SU-DHL-6 (cell line): ENCODE results near the gene ST3GAL5.

Experiments used
- H2AFZ ChIP-seq: fragments of 200-600 bp; sonication (generic); 2 replicates; pipeline ENCODE4 v1.6.1; 2014; ENCODE audit warnings: low read depth, mild to moderate bottlenecking, moderate library complexity, mixed read lengths, antibody characterized with exemption, low read length; ENCODE audit not compliant: severe bottlenecking
- H3F3A ChIP-seq: fragments of 200-600 bp; shearing (Covaris generic); 2 replicates; pipeline ENCODE4 v1.6.0; 2016; ENCODE audit warnings: antibody characterized with exemption, mild to moderate bottlenecking; ENCODE audit not compliant: insufficient read depth
- H3K27ac ChIP-seq: fragments of 200-600 bp; sonication (generic); 2 replicates; pipeline ENCODE4 v1.5.1; 2016; ENCODE audit warnings: low read depth, mild to moderate bottlenecking, low read length, moderate library complexity, mixed read lengths
- H3K27me3 ChIP-seq: fragments of 200-600 bp; sonication (generic), shearing (Covaris generic); 2 replicates; pipeline ENCODE4 v1.6.0; 2014; ENCODE audit warnings: mild to moderate bottlenecking, low read length
- H3K36me3 ChIP-seq: fragments of 200-600 bp; sonication (generic); 2 replicates; pipeline ENCODE4 v1.6.1; 2014; ENCODE audit warnings: mild to moderate bottlenecking, low read length, mixed read lengths
- H3K4me2 ChIP-seq: fragments of 300-600, 200-600 bp; shearing (Covaris generic), sonication (generic); 2 replicates; pipeline ENCODE4 v1.6.0; 2014; ENCODE audit warnings: low read length, low read depth, mild to moderate bottlenecking; ENCODE audit not compliant: poor library complexity, severe bottlenecking
- H3K4me3 ChIP-seq: fragments of 200-600 bp; sonication (generic); 2 replicates; pipeline ENCODE4 v1.5.1; 2014; ENCODE audit warnings: antibody characterized with exemption, low read length, mild to moderate bottlenecking, mixed read lengths; ENCODE audit not compliant: insufficient read depth, poor library complexity, severe bottlenecking
- H3K79me2 ChIP-seq: fragments of 200-600 bp; sonication (generic); 2 replicates; pipeline ENCODE4 v1.6.1; 2014; ENCODE audit warnings: mild to moderate bottlenecking, low read length, moderate library complexity; ENCODE audit not compliant: insufficient read depth
- H3K9ac ChIP-seq: fragments of 200-600 bp; sonication (generic); 2 replicates; pipeline ENCODE4 v1.7.0; 2014; ENCODE audit warnings: mild to moderate bottlenecking, low read length
- H3K9me2 ChIP-seq: fragments of 200-600 bp; sonication (generic); replicated peaks from 2 replicates; pipeline ENCODE4 v1.6.1; 2014; ENCODE audit warnings: low read length; ENCODE audit not compliant: insufficient read depth
- H3K9me3 ChIP-seq: fragments of 200-600 bp; sonication (generic); 2 replicates; pipeline ENCODE4 v1.6.1; 2014; ENCODE audit warnings: low read length, mixed read lengths; ENCODE audit not compliant: insufficient read depth
- H4K20me1 ChIP-seq: fragments of 200-600 bp; sonication (generic); 2 replicates; pipeline ENCODE4 v1.6.1; 2014; ENCODE audit warnings: low read depth, mild to moderate bottlenecking, antibody characterized with exemption, low read length, moderate library complexity, mixed read lengths
- CTCF ChIP-seq: fragments of 200-600 bp; sonication (generic); IDR thresholded peaks from one replicate; pipeline ENCODE4 v1.5.1; 2017; ENCODE audit warnings: antibody characterized with exemption, mild to moderate bottlenecking, low read length, moderate library complexity; ENCODE audit not compliant: insufficient read depth, poor library complexity, severe bottlenecking
- EZH2phosphoT487 ChIP-seq: fragments of 200-600 bp; sonication (generic), shearing (Covaris generic); conservative IDR thresholded peaks from 2 replicates; pipeline ENCODE4 v1.6.1; 2018; ENCODE audit warnings: mild to moderate bottlenecking, antibody characterized with exemption, low read length, moderate library complexity, mixed read lengths

ST3GAL5 gene

GRCh38 chr2:85796046-85796340, 92.8 kb downstream of the ST3GAL5 start:
- no peak overlapping the region for H2AFZ ChIP-seq
- H3K9me2 ChIP-seq = no peaks in the 10 kb centered on the region
- H3F3A ChIP-seq = no peaks in the 10 kb centered on the region
- no peaks in the 10 kb centered on the region for H3K36me3 ChIP-seq
- H3K79me2 ChIP-seq = no peaks in the 10 kb centered on the region
- H3K9me3 ChIP-seq = no peaks in the 10 kb centered on the region
- TF ChIP-seq CTCF = no peak
- TF ChIP-seq EZH2phosphoT487 = no peak
- H4K20me1 ChIP-seq = no peaks in the 10 kb centered on the region
- no peaks in the 10 kb centered on the region for H3K27me3 ChIP-seq
- no peak overlapping the region for H3K27ac ChIP-seq
- H3K4me2 ChIP-seq = no peak overlapping the region
- H3K4me3 ChIP-seq = no peak overlapping the region
- H3K9ac ChIP-seq = no peak overlapping the region

GRCh38 chr2:85795331-85796045, 93.3 kb downstream of the ST3GAL5 start:
- Histone ChIP-seq H3K27ac (no peak overlapping the region), H3K9me2 (no peaks in the 10 kb centered on the region), H2AFZ (no peak overlapping the region)

GRCh38 chr2:85794491-85795121, 94.2 kb downstream of the ST3GAL5 start:
- H3K9ac ChIP-seq = no peak overlapping the region
- TF ChIP-seq EZH2phosphoT487 (no peak), CTCF (no peak)
- H3K36me3 ChIP-seq = no peaks in the 10 kb centered on the region
- H3K79me2 ChIP-seq = no peaks in the 10 kb centered on the region
- H3F3A ChIP-seq = no peaks in the 10 kb centered on the region
- no peak overlapping the region for H3K4me2 ChIP-seq
- no peaks in the 10 kb centered on the region for H3K27me3 ChIP-seq
- H3K9me3 ChIP-seq = no peaks in the 10 kb centered on the region
- no peak overlapping the region for H3K27ac ChIP-seq
- no peaks in the 10 kb centered on the region for H4K20me1 ChIP-seq
- H2AFZ ChIP-seq = no peak overlapping the region
- no peak overlapping the region for H3K4me3 ChIP-seq
- H3K9me2 ChIP-seq = no peaks in the 10 kb centered on the region

More at GRCh38 chr2:85795331-85796045, 93.3 kb downstream of the ST3GAL5 start:
- no peaks in the 10 kb centered on the region for H3K9me3 ChIP-seq
- no peaks in the 10 kb centered on the region for H3K27me3 ChIP-seq
- no peak overlapping the region for H3K9ac ChIP-seq
- H3K4me3 ChIP-seq = no peak overlapping the region
- TF ChIP-seq EZH2phosphoT487 = no peak
- H3F3A ChIP-seq = no peaks in the 10 kb centered on the region
- H3K79me2 ChIP-seq = no peaks in the 10 kb centered on the region
- H3K36me3 ChIP-seq = no peaks in the 10 kb centered on the region
- no peaks in the 10 kb centered on the region for H4K20me1 ChIP-seq
- H3K4me2 ChIP-seq = no peak overlapping the region

GRCh38 chr2:85794038-85794441, 94.8 kb downstream of the ST3GAL5 start:
- H3K36me3 ChIP-seq = no peaks in the 10 kb centered on the region
- H3K27ac ChIP-seq = no peak overlapping the region
- no peaks in the 10 kb centered on the region for H3F3A ChIP-seq
- no peaks in the 10 kb centered on the region for H4K20me1 ChIP-seq
- H3K9me3 ChIP-seq = no peaks in the 10 kb centered on the region
- H3K9me2 ChIP-seq = no peaks in the 10 kb centered on the region
- no peak overlapping the region for H3K4me3 ChIP-seq
- no peaks in the 10 kb centered on the region for H3K27me3 ChIP-seq
- H2AFZ ChIP-seq = no peak overlapping the region
- H3K79me2 ChIP-seq = no peaks in the 10 kb centered on the region
- H3K9ac ChIP-seq = no peak overlapping the region
- no peak overlapping the region for H3K4me2 ChIP-seq
- TF ChIP-seq EZH2phosphoT487 = no peak
- no peak for TF ChIP-seq CTCF
